Measurements from ENCODE around the gene ELMOD3. TPM values are rescaled to one million over a fixed set of nuclear protein-coding genes. Genes with fewer than 3 reads are reported as not detected.

ELMOD3 gene
- total RNA-seq, 2 donors from 2014 or later, result 19.3 to 23.7 TPM

- Mint-ChIP-seq H3K27ac (peak overlapping the region; percentile 95), H3K27me3 (ENCODE audit: low read depth) (no peaks in the 10 kb centered on the region), H3K9me3 (no peaks in the 10 kb centered on the region), H3K4me3 (peak overlapping the region; percentile 95 to 96), H3K4me1 (ENCODE audit: low read depth) (peaks cover 53% of the 10 kb centered on the region), H3K36me3 (ENCODE audit: insufficient read depth in 2 of 2) (no peaks in the 10 kb centered on the region)
- ATAC-seq (replicated peaks in 1 of 2), result no peak
- DNase-seq, result no peak
Observed at GRCh38 chr2:85419009-85419675, 64.6 kb downstream of the ELMOD3 start.

GRCh38 chr2:85420536-85421259 is 66.1 kb downstream of the ELMOD3 start:
- Mint-ChIP-seq H3K4me3 (peak overlapping the region; percentile 60 to 61), H3K27me3 (ENCODE audit: low read depth) (no peaks in the 10 kb centered on the region), H3K27ac (peak overlapping the region; percentile 88), H3K9me3 (no peaks in the 10 kb centered on the region), H3K4me1 (ENCODE audit: low read depth) (peaks cover 39% of the 10 kb centered on the region), H3K36me3 (ENCODE audit: insufficient read depth in 2 of 2) (no peaks in the 10 kb centered on the region)
- peak; percentile 71 to 78 for ATAC-seq (replicated peaks in 1 of 2)
- DNase-seq, result peak; percentile 91 to 97

GRCh38 chr2:85421260-85422071 is 66.9 kb downstream of the ELMOD3 start:
- Mint-ChIP-seq H3K4me3 (peak overlapping the region in 1 of 2 donors; percentile 61), H3K4me1 (ENCODE audit: low read depth) (peaks cover 37% of the 10 kb centered on the region), H3K27ac (peak overlapping the region; percentile 31), H3K27me3 (ENCODE audit: low read depth) (no peaks in the 10 kb centered on the region), H3K36me3 (ENCODE audit: insufficient read depth in 2 of 2) (no peaks in the 10 kb centered on the region), H3K9me3 (no peaks in the 10 kb centered on the region)
- DNase-seq (no peak), ATAC-seq (replicated peaks in 1 of 2) (no peak)

GRCh38 chr2:85422072-85422457 is 67.5 kb downstream of the ELMOD3 start:
- Mint-ChIP-seq H3K27me3 (ENCODE audit: low read depth) (no peaks in the 10 kb centered on the region), H3K4me1 (ENCODE audit: low read depth) (peaks cover 37% of the 10 kb centered on the region), H3K27ac (no peak overlapping the region), H3K9me3 (no peaks in the 10 kb centered on the region), H3K4me3 (no peak overlapping the region), H3K36me3 (ENCODE audit: insufficient read depth in 2 of 2) (no peaks in the 10 kb centered on the region)
- DNase-seq, result no peak
- no peak for ATAC-seq (replicated peaks in 1 of 2)

- H3K27ac Mint-ChIP-seq, result no peak overlapping the region
Observed at GRCh38 chr2:85423525-85423924, 69.0 kb downstream of the ELMOD3 start.

GRCh38 chr2:85425588-85425987 is 71.0 kb downstream of the ELMOD3 start:
- Mint-ChIP-seq H3K36me3 (ENCODE audit: insufficient read depth in 2 of 2) (no peaks in the 10 kb centered on the region), H3K27me3 (ENCODE audit: low read depth) (no peaks in the 10 kb centered on the region), H3K27ac (no peak overlapping the region), H3K4me1 (ENCODE audit: low read depth) (peaks cover 32% of the 10 kb centered on the region), H3K4me3 (no peak overlapping the region), H3K9me3 (no peaks in the 10 kb centered on the region)
- DNase-seq (no peak), ATAC-seq (replicated peaks in 1 of 2) (no peak)

More at GRCh38 chr2:85423525-85423924, 69.0 kb downstream of the ELMOD3 start:
- Mint-ChIP-seq H3K27me3 (ENCODE audit: low read depth) (no peaks in the 10 kb centered on the region), H3K4me3 (no peak overlapping the region), H3K9me3 (no peaks in the 10 kb centered on the region), H3K36me3 (ENCODE audit: insufficient read depth in 2 of 2) (no peaks in the 10 kb centered on the region), H3K4me1 (ENCODE audit: low read depth) (peaks cover 38% of the 10 kb centered on the region)
- no peak for ATAC-seq (replicated peaks in 1 of 2)
- DNase-seq, result no peak

GRCh38 chr2:85427300-85427835 is 72.8 kb downstream of the ELMOD3 start:
- H3K4me1 Mint-ChIP-seq (ENCODE audit: low read depth), result peaks cover 26% of the 10 kb centered on the region
- H3K4me3 Mint-ChIP-seq, result no peak overlapping the region
- H3K36me3 Mint-ChIP-seq (ENCODE audit: insufficient read depth in 2 of 2), result no peaks in the 10 kb centered on the region
- no peak for ATAC-seq (replicated peaks in 1 of 2)
- DNase-seq, result no peak
- no peak overlapping the region for H3K27ac Mint-ChIP-seq
- H3K9me3 Mint-ChIP-seq, result no peaks in the 10 kb centered on the region
- H3K27me3 Mint-ChIP-seq (ENCODE audit: low read depth), result no peaks in the 10 kb centered on the region

GRCh38 chr2:85428343-85428881 is 73.8 kb downstream of the ELMOD3 start:
- Mint-ChIP-seq H3K27ac (no peak overlapping the region), H3K9me3 (no peaks in the 10 kb centered on the region)
- peak in 1 of 2 donors; percentile 25 for ATAC-seq (replicated peaks in 1 of 2)

GRCh38 chr2:85429213-85429923 is 74.8 kb downstream of the ELMOD3 start:
- ATAC-seq (replicated peaks in 1 of 2), result peak in 1 of 2 donors; percentile 15
- Mint-ChIP-seq H3K9me3 (no peaks in the 10 kb centered on the region), H3K36me3 (ENCODE audit: insufficient read depth in 2 of 2) (no peaks in the 10 kb centered on the region), H3K4me1 (ENCODE audit: low read depth) (peaks cover 17% of the 10 kb centered on the region), H3K4me3 (no peak overlapping the region), H3K27me3 (ENCODE audit: low read depth) (no peaks in the 10 kb centered on the region), H3K27ac (no peak overlapping the region)
- DNase-seq, result no peak

More at GRCh38 chr2:85428343-85428881, 73.8 kb downstream of the ELMOD3 start:
- H3K36me3 Mint-ChIP-seq (ENCODE audit: insufficient read depth in 2 of 2), result no peaks in the 10 kb centered on the region
- no peak overlapping the region for H3K4me3 Mint-ChIP-seq
- peaks cover 25% of the 10 kb centered on the region for H3K4me1 Mint-ChIP-seq (ENCODE audit: low read depth)
- no peak for DNase-seq
- no peaks in the 10 kb centered on the region for H3K27me3 Mint-ChIP-seq (ENCODE audit: low read depth)

GRCh38 chr2:85429924-85430289 is 75.3 kb downstream of the ELMOD3 start:
- Mint-ChIP-seq H3K4me3 (no peak overlapping the region), H3K27me3 (ENCODE audit: low read depth) (no peaks in the 10 kb centered on the region), H3K9me3 (no peaks in the 10 kb centered on the region), H3K4me1 (ENCODE audit: low read depth) (peaks cover 17% of the 10 kb centered on the region), H3K36me3 (ENCODE audit: insufficient read depth in 2 of 2) (no peaks in the 10 kb centered on the region), H3K27ac (no peak overlapping the region)
- DNase-seq (no peak), ATAC-seq (replicated peaks in 1 of 2) (peak in 1 of 2 donors; percentile 23)

- Mint-ChIP-seq H3K4me3 (no peak overlapping the region), H3K27me3 (ENCODE audit: low read depth) (no peaks in the 10 kb centered on the region), H3K4me1 (ENCODE audit: low read depth) (peaks cover 17% of the 10 kb centered on the region), H3K9me3 (no peaks in the 10 kb centered on the region), H3K27ac (no peak overlapping the region), H3K36me3 (ENCODE audit: insufficient read depth in 2 of 2) (no peaks in the 10 kb centered on the region)
- ATAC-seq (replicated peaks in 1 of 2) (no peak), DNase-seq (no peak)
Observed at GRCh38 chr2:85430752-85431569, 76.4 kb downstream of the ELMOD3 start.
